ENCODE measurements around the gene CKAP2L.

Gene CKAP2L

GRCh38 chr2:112773556-112773955 is 9.1 kb upstream of the CKAP2L start:
- Histone ChIP-seq H3K4me1 (ENCODE audit: control insufficient read depth, low read depth, low read length) (no peaks in the 10 kb centered on the region), H3K9me3 (ENCODE audit: control insufficient read depth, low read depth, low read length) (no peaks in the 10 kb centered on the region), H3K4me3 (ENCODE audit: low read length) (no peak overlapping the region), H3K27me3 (ENCODE audit: control insufficient read depth, insufficient read depth, low read length) (no peaks in the 10 kb centered on the region), H3K36me3 (ENCODE audit: control insufficient read depth, low read depth, low read length) (no peaks in the 10 kb centered on the region), H3K9ac (ENCODE audit: low read length) (no peak overlapping the region), H3K27ac (ENCODE audit: low read length) (no peak overlapping the region)

GRCh38 chr2:112772911-112773475 is 8.6 kb upstream of the CKAP2L start:
- Histone ChIP-seq H3K4me1 (ENCODE audit: control insufficient read depth, low read depth, low read length) (no peaks in the 10 kb centered on the region), H3K4me3 (ENCODE audit: low read length) (no peak overlapping the region), H3K9me3 (ENCODE audit: control insufficient read depth, low read depth, low read length) (no peaks in the 10 kb centered on the region), H3K36me3 (ENCODE audit: control insufficient read depth, low read depth, low read length) (no peaks in the 10 kb centered on the region), H3K9ac (ENCODE audit: low read length) (no peak overlapping the region), H3K27me3 (ENCODE audit: control insufficient read depth, insufficient read depth, low read length) (no peaks in the 10 kb centered on the region), H3K27ac (ENCODE audit: low read length) (no peak overlapping the region)

- Histone ChIP-seq H3K9me3 (ENCODE audit: control insufficient read depth, low read depth, low read length) (no peaks in the 10 kb centered on the region), H3K27ac (ENCODE audit: low read length) (no peak overlapping the region), H3K27me3 (ENCODE audit: control insufficient read depth, insufficient read depth, low read length) (no peaks in the 10 kb centered on the region), H3K4me3 (ENCODE audit: low read length) (no peak overlapping the region), H3K9ac (ENCODE audit: low read length) (no peak overlapping the region), H3K36me3 (ENCODE audit: control insufficient read depth, low read depth, low read length) (no peaks in the 10 kb centered on the region), H3K4me1 (ENCODE audit: control insufficient read depth, low read depth, low read length) (no peaks in the 10 kb centered on the region)
These were observed 7.9 kb upstream of the CKAP2L start for GRCh38 chr2:112772322-112772721.

- Histone ChIP-seq H3K27me3 (ENCODE audit: control insufficient read depth, insufficient read depth, low read length) (no peaks in the 10 kb centered on the region), H3K9ac (ENCODE audit: low read length) (no peak overlapping the region), H3K9me3 (ENCODE audit: control insufficient read depth, low read depth, low read length) (no peaks in the 10 kb centered on the region), H3K27ac (ENCODE audit: low read length) (no peak overlapping the region), H3K36me3 (ENCODE audit: control insufficient read depth, low read depth, low read length) (no peaks in the 10 kb centered on the region), H3K4me1 (ENCODE audit: control insufficient read depth, low read depth, low read length) (peaks cover 6% of the 10 kb centered on the region), H3K4me3 (ENCODE audit: low read length) (no peak overlapping the region)
These were observed 4.0 kb upstream of the CKAP2L start for GRCh38 chr2:112768432-112768831.

GRCh38 chr2:112767693-112768330 is 3.4 kb upstream of the CKAP2L start:
- H3K9me3 ChIP-seq (ENCODE audit: control insufficient read depth, low read depth, low read length): no peaks in the 10 kb centered on the region
- peaks cover 12% of the 10 kb centered on the region for H3K4me1 ChIP-seq (ENCODE audit: control insufficient read depth, low read depth, low read length)
- no peaks in the 10 kb centered on the region for H3K27me3 ChIP-seq (ENCODE audit: control insufficient read depth, insufficient read depth, low read length)
- H3K27ac ChIP-seq (ENCODE audit: low read length): no peak overlapping the region
- H3K36me3 ChIP-seq (ENCODE audit: control insufficient read depth, low read depth, low read length): no peaks in the 10 kb centered on the region
- no peak overlapping the region for H3K4me3 ChIP-seq (ENCODE audit: low read length)
- no peak overlapping the region for H3K9ac ChIP-seq (ENCODE audit: low read length)

- Histone ChIP-seq H3K9me3 (ENCODE audit: control insufficient read depth, low read depth, low read length) (no peaks in the 10 kb centered on the region), H3K4me1 (ENCODE audit: control insufficient read depth, low read depth, low read length) (peaks cover 12% of the 10 kb centered on the region), H3K27me3 (ENCODE audit: control insufficient read depth, insufficient read depth, low read length) (no peaks in the 10 kb centered on the region), H3K4me3 (ENCODE audit: low read length) (peak overlapping the region; percentile 99), H3K27ac (ENCODE audit: low read length) (no peak overlapping the region), H3K9ac (ENCODE audit: low read length) (peak overlapping the region; percentile 34), H3K36me3 (ENCODE audit: control insufficient read depth, low read depth, low read length) (peaks cover 2% of the 10 kb centered on the region)
These were observed 842 bp upstream of the CKAP2L start for GRCh38 chr2:112765251-112765650.

GRCh38 chr2:112762276-112762675 is 2.1 kb downstream of the CKAP2L start:
- peaks cover 29% of the 10 kb centered on the region for H3K36me3 ChIP-seq (ENCODE audit: control insufficient read depth, low read depth, low read length)
- H3K4me1 ChIP-seq (ENCODE audit: control insufficient read depth, low read depth, low read length): peaks cover 12% of the 10 kb centered on the region
- H3K27me3 ChIP-seq (ENCODE audit: control insufficient read depth, insufficient read depth, low read length): no peaks in the 10 kb centered on the region
- H3K9me3 ChIP-seq (ENCODE audit: control insufficient read depth, low read depth, low read length): no peaks in the 10 kb centered on the region
- H3K9ac ChIP-seq (ENCODE audit: low read length): no peak overlapping the region
- H3K27ac ChIP-seq (ENCODE audit: low read length): no peak overlapping the region
- H3K4me3 ChIP-seq (ENCODE audit: low read length): no peak overlapping the region

GRCh38 chr2:112760149-112760548 is 4.3 kb downstream of the CKAP2L start:
- peaks cover 10% of the 10 kb centered on the region for H3K4me1 ChIP-seq (ENCODE audit: control insufficient read depth, low read depth, low read length)
- H3K9me3 ChIP-seq (ENCODE audit: control insufficient read depth, low read depth, low read length): no peaks in the 10 kb centered on the region
- peaks cover 47% of the 10 kb centered on the region for H3K36me3 ChIP-seq (ENCODE audit: control insufficient read depth, low read depth, low read length)

GRCh38 chr2:112758711-112759110 is 5.7 kb downstream of the CKAP2L start:
- peaks cover 57% of the 10 kb centered on the region for H3K36me3 ChIP-seq (ENCODE audit: control insufficient read depth, low read depth, low read length)

More at GRCh38 chr2:112760149-112760548, 4.3 kb downstream of the CKAP2L start:
- H3K9ac ChIP-seq (ENCODE audit: low read length): no peak overlapping the region
- no peaks in the 10 kb centered on the region for H3K27me3 ChIP-seq (ENCODE audit: control insufficient read depth, insufficient read depth, low read length)
- H3K27ac ChIP-seq (ENCODE audit: low read length): no peak overlapping the region
- no peak overlapping the region for H3K4me3 ChIP-seq (ENCODE audit: low read length)

GRCh38 chr2:112757265-112757664 is 7.1 kb downstream of the CKAP2L start:
- no peak overlapping the region for H3K4me3 ChIP-seq (ENCODE audit: low read length)
- H3K27me3 ChIP-seq (ENCODE audit: control insufficient read depth, insufficient read depth, low read length): no peaks in the 10 kb centered on the region
- H3K9ac ChIP-seq (ENCODE audit: low read length): no peak overlapping the region
- no peaks in the 10 kb centered on the region for H3K9me3 ChIP-seq (ENCODE audit: control insufficient read depth, low read depth, low read length)
- H3K27ac ChIP-seq (ENCODE audit: low read length): no peak overlapping the region
- no peaks in the 10 kb centered on the region for H3K4me1 ChIP-seq (ENCODE audit: control insufficient read depth, low read depth, low read length)
- peaks cover 60% of the 10 kb centered on the region for H3K36me3 ChIP-seq (ENCODE audit: control insufficient read depth, low read depth, low read length)

More at GRCh38 chr2:112758711-112759110, 5.7 kb downstream of the CKAP2L start:
- no peak overlapping the region for H3K27ac ChIP-seq (ENCODE audit: low read length)
- no peak overlapping the region for H3K9ac ChIP-seq (ENCODE audit: low read length)
- H3K9me3 ChIP-seq (ENCODE audit: control insufficient read depth, low read depth, low read length): no peaks in the 10 kb centered on the region
- H3K4me1 ChIP-seq (ENCODE audit: control insufficient read depth, low read depth, low read length): peaks cover 7% of the 10 kb centered on the region
- H3K27me3 ChIP-seq (ENCODE audit: control insufficient read depth, insufficient read depth, low read length): no peaks in the 10 kb centered on the region
- no peak overlapping the region for H3K4me3 ChIP-seq (ENCODE audit: low read length)

- Histone ChIP-seq H3K36me3 (ENCODE audit: control insufficient read depth, low read depth, low read length) (peaks cover 68% of the 10 kb centered on the region), H3K9me3 (ENCODE audit: control insufficient read depth, low read depth, low read length) (no peaks in the 10 kb centered on the region), H3K9ac (ENCODE audit: low read length) (no peak overlapping the region), H3K27ac (ENCODE audit: low read length) (no peak overlapping the region), H3K4me3 (ENCODE audit: low read length) (no peak overlapping the region), H3K27me3 (ENCODE audit: control insufficient read depth, insufficient read depth, low read length) (no peaks in the 10 kb centered on the region), H3K4me1 (ENCODE audit: control insufficient read depth, low read depth, low read length) (no peaks in the 10 kb centered on the region)
These were observed 8.2 kb downstream of the CKAP2L start for GRCh38 chr2:112756207-112756606.

GRCh38 chr2:112755444-112755843 is 9.0 kb downstream of the CKAP2L start:
- H3K9ac ChIP-seq (ENCODE audit: low read length): no peak overlapping the region
- H3K4me3 ChIP-seq (ENCODE audit: low read length): no peak overlapping the region
- H3K9me3 ChIP-seq (ENCODE audit: control insufficient read depth, low read depth, low read length): no peaks in the 10 kb centered on the region
- no peaks in the 10 kb centered on the region for H3K27me3 ChIP-seq (ENCODE audit: control insufficient read depth, insufficient read depth, low read length)
- no peaks in the 10 kb centered on the region for H3K4me1 ChIP-seq (ENCODE audit: control insufficient read depth, low read depth, low read length)
- peaks cover 70% of the 10 kb centered on the region for H3K36me3 ChIP-seq (ENCODE audit: control insufficient read depth, low read depth, low read length)
- no peak overlapping the region for H3K27ac ChIP-seq (ENCODE audit: low read length)

Data from iPS-18a (cell line).